ENCODE results near the gene AHR.

AHR gene

GRCh38 chr7:17304926-17305325 lies 6.5 kb downstream of the AHR start:
- peak; percentile 66 for DNase-seq (ENCODE audit: low read depth)

- no peak for DNase-seq (ENCODE audit: low read depth)
Observed at GRCh38 chr7:17305387-17306171, 7.1 kb downstream of the AHR start.

GRCh38 chr7:17307000-17307399 lies 8.5 kb downstream of the AHR start:
- no peak for DNase-seq (ENCODE audit: low read depth)

- DNase-seq (ENCODE audit: low read depth) = no peak
Observed at GRCh38 chr7:17307558-17307957, 9.1 kb downstream of the AHR start.

- DNase-seq (ENCODE audit: low read depth) = no peak
Observed at GRCh38 chr7:17307969-17308648, 9.7 kb downstream of the AHR start.

GRCh38 chr7:17311194-17311593 lies 12.7 kb downstream of the AHR start:
- DNase-seq (ENCODE audit: low read depth) = no peak

- no peak for DNase-seq (ENCODE audit: low read depth)
Observed at GRCh38 chr7:17311952-17312351, 13.5 kb downstream of the AHR start.

- no peak for DNase-seq (ENCODE audit: low read depth)
Observed at GRCh38 chr7:17312641-17313040, 14.2 kb downstream of the AHR start.

- no peak for DNase-seq (ENCODE audit: low read depth)
Observed at GRCh38 chr7:17313194-17313593, 14.7 kb downstream of the AHR start.

- DNase-seq (ENCODE audit: low read depth) = no peak
Observed at GRCh38 chr7:17315974-17316373, 17.5 kb downstream of the AHR start.

GRCh38 chr7:17318146-17318545 lies 19.7 kb downstream of the AHR start:
- no peak for DNase-seq (ENCODE audit: low read depth)

- no peak for DNase-seq (ENCODE audit: low read depth)
Observed at GRCh38 chr7:17319164-17320101, 21.0 kb downstream of the AHR start.

- no peak for DNase-seq (ENCODE audit: low read depth)
Observed at GRCh38 chr7:17320102-17320497, 21.6 kb downstream of the AHR start.

GRCh38 chr7:17320657-17321056 lies 22.2 kb downstream of the AHR start:
- no peak for DNase-seq (ENCODE audit: low read depth)

- DNase-seq (ENCODE audit: low read depth) = no peak
Observed at GRCh38 chr7:17325364-17325763, 26.9 kb downstream of the AHR start.

- no peak for DNase-seq (ENCODE audit: low read depth)
Observed at GRCh38 chr7:17326378-17326777, 27.9 kb downstream of the AHR start.

- no peak for DNase-seq (ENCODE audit: low read depth)
Observed at GRCh38 chr7:17328641-17329040, 30.2 kb downstream of the AHR start.

GRCh38 chr7:17329440-17329839 lies 31.0 kb downstream of the AHR start:
- no peak for DNase-seq (ENCODE audit: low read depth)

- no peak for DNase-seq (ENCODE audit: low read depth)
Observed at GRCh38 chr7:17331891-17332501, 33.5 kb downstream of the AHR start.

GRCh38 chr7:17333221-17333620 lies 34.8 kb downstream of the AHR start:
- DNase-seq (ENCODE audit: low read depth) = no peak

GRCh38 chr7:17336168-17336567 lies 37.7 kb downstream of the AHR start:
- DNase-seq (ENCODE audit: low read depth) = no peak

- DNase-seq (ENCODE audit: low read depth) = no peak
Observed at GRCh38 chr7:17339139-17339538, 40.7 kb downstream of the AHR start.

Data from GM04504 (cell line).